Urothelium cell line (cell line): ENCODE results near the gene MEF2C.
"Not testable (repeated sequence)": the region's sequence is repeated elsewhere in the genome, so short reads cannot be mapped to it uniquely, and the experiment has no call there.

Source experiments
- DNase-seq: peaks from one replicate; pipeline ENCODE4 v3.0.0; 2011; ENCODE audit warnings: low spot score, mixed read lengths
- FAIRE-seq: peaks from 2 replicates; lab custom pipeline; 2011; peaks lifted over from hg19 to GRCh38; lab: Jason Lieb, UNC

MEF2C gene

GRCh38 chr5:88883059-88883835, at the start of gene MEF2C:
TSS of gene MEF2C (minus strand) at chr5:88883184. CDS start at chr5:88823788, 59,396 bp downstream.
- FAIRE-seq (no peak), DNase-seq (peak; percentile 87)

GRCh38 chr5:88932541-88932940, 49.6 kb upstream of the MEF2C start:
- no peak for FAIRE-seq

GRCh38 chr5:88930335-88930734, 47.4 kb upstream of the MEF2C start:
- no peak for FAIRE-seq

More at GRCh38 chr5:88932541-88932940, 49.6 kb upstream of the MEF2C start:
- no peak for DNase-seq

GRCh38 chr5:88929385-88929784, 46.4 kb upstream of the MEF2C start:
- no peak for DNase-seq
- no peak for FAIRE-seq

More at GRCh38 chr5:88930335-88930734, 47.4 kb upstream of the MEF2C start:
- DNase-seq = no peak

GRCh38 chr5:88926774-88927173, 43.8 kb upstream of the MEF2C start:
- no peak for FAIRE-seq

GRCh38 chr5:88925692-88926490, 42.9 kb upstream of the MEF2C start:
- no peak for FAIRE-seq
- DNase-seq = no peak

More at GRCh38 chr5:88926774-88927173, 43.8 kb upstream of the MEF2C start:
- no peak for DNase-seq

- FAIRE-seq = no peak
Measured at GRCh38 chr5:88924330-88924657, 41.3 kb upstream of the MEF2C start.

GRCh38 chr5:88923623-88924329, 40.8 kb upstream of the MEF2C start:
- DNase-seq (no peak), FAIRE-seq (no peak)

More at GRCh38 chr5:88924330-88924657, 41.3 kb upstream of the MEF2C start:
- no peak for DNase-seq

GRCh38 chr5:88912743-88913142, 29.8 kb upstream of the MEF2C start:
- not testable (repeated sequence) for FAIRE-seq, DNase-seq

- DNase-seq, FAIRE-seq: not testable (repeated sequence)
Measured at GRCh38 chr5:88911059-88911572, 28.1 kb upstream of the MEF2C start.

- DNase-seq, FAIRE-seq: not testable (repeated sequence)
Measured at GRCh38 chr5:88904478-88904877, 21.5 kb upstream of the MEF2C start.

GRCh38 chr5:88903966-88904365, 21.0 kb upstream of the MEF2C start:
- FAIRE-seq, DNase-seq: not testable (repeated sequence)

GRCh38 chr5:88901077-88901476, 18.1 kb upstream of the MEF2C start:
- FAIRE-seq, DNase-seq: not testable (repeated sequence)

- no peak for DNase-seq
- FAIRE-seq = no peak
Measured at GRCh38 chr5:88899096-88899737, 16.2 kb upstream of the MEF2C start.

- DNase-seq (no peak), FAIRE-seq (no peak)
Measured at GRCh38 chr5:88897748-88898147, 14.8 kb upstream of the MEF2C start.

- DNase-seq (no peak), FAIRE-seq (no peak)
Measured at GRCh38 chr5:88895681-88896501, 12.9 kb upstream of the MEF2C start.

- DNase-seq (no peak), FAIRE-seq (no peak)
Measured at GRCh38 chr5:88892669-88893068, 9.7 kb upstream of the MEF2C start.

- no peak for DNase-seq
- no peak for FAIRE-seq
Measured at GRCh38 chr5:88890070-88890781, 7.2 kb upstream of the MEF2C start.
